Hepatic stellate cell (primary cell): ENCODE measurements around the gene SPRR4.
"Not testable (repeated sequence)": the region's sequence is repeated elsewhere in the genome, so short reads cannot be mapped to it uniquely, and the experiment has no call there.

Experiments used
- DNase-seq: peaks from one replicate; pipeline ENCODE4 v3.0.0; 2011; ENCODE audit warnings: low spot score

The SPRR4 gene

GRCh38 chr1:152967201-152967600 is 3.2 kb upstream of the SPRR4 start:
- DNase-seq, result no peak

GRCh38 chr1:152968248-152968647 is 2.2 kb upstream of the SPRR4 start:
- no peak for DNase-seq

GRCh38 chr1:152969036-152969435 is 1.4 kb upstream of the SPRR4 start:
- DNase-seq, result no peak

GRCh38 chr1:152972196-152972886 is 1.9 kb downstream of the SPRR4 start:
- DNase-seq, result no peak

- no peak for DNase-seq
These were observed 6.2 kb downstream of the SPRR4 start for GRCh38 chr1:152976688-152977087.

- no peak for DNase-seq
These were observed 7.2 kb downstream of the SPRR4 start for GRCh38 chr1:152977614-152978013.

- no peak for DNase-seq
These were observed 10.2 kb downstream of the SPRR4 start for GRCh38 chr1:152980676-152981075.

GRCh38 chr1:152981146-152981871 is 10.9 kb downstream of the SPRR4 start:
- no peak for DNase-seq

- DNase-seq, result no peak
These were observed 11.6 kb downstream of the SPRR4 start for GRCh38 chr1:152982076-152982475.

GRCh38 chr1:152983234-152983633 is 12.8 kb downstream of the SPRR4 start:
- no peak for DNase-seq

- DNase-seq, result no peak
These were observed 13.3 kb downstream of the SPRR4 start, which contains the start of gene SPRR1A for GRCh38 chr1:152983743-152984142. Gene SPRR1A, plus strand, starts transcription at chr1:152984081. Its CDS starts 1,150 bp downstream, at chr1:152985231.

GRCh38 chr1:152986578-152986977 is 16.1 kb downstream of the SPRR4 start:
- DNase-seq, result no peak

GRCh38 chr1:152993186-152993585 is 22.7 kb downstream of the SPRR4 start:
- no peak for DNase-seq

GRCh38 chr1:152995842-152996241 is 25.4 kb downstream of the SPRR4 start:
- no peak for DNase-seq

GRCh38 chr1:152996633-152997400 is 26.4 kb downstream of the SPRR4 start:
- no peak for DNase-seq

GRCh38 chr1:152997901-152998300 is 27.5 kb downstream of the SPRR4 start:
- no peak for DNase-seq

- no peak for DNase-seq
These were observed 28.0 kb downstream of the SPRR4 start for GRCh38 chr1:152998476-152998875.

GRCh38 chr1:152999818-153000217 is 29.4 kb downstream of the SPRR4 start:
- no peak for DNase-seq

- no peak for DNase-seq
These were observed 29.8 kb downstream of the SPRR4 start for GRCh38 chr1:153000294-153000693.

GRCh38 chr1:153001382-153001781 is 30.9 kb downstream of the SPRR4 start, which contains the start of gene SPRR3:
Gene SPRR3, plus strand, starts transcription at chr1:153001749. Its CDS starts 1,272 bp downstream, at chr1:153003021.
- DNase-seq, result no peak

GRCh38 chr1:153011235-153011758 is 40.8 kb downstream of the SPRR4 start:
- DNase-seq, result not testable (repeated sequence)

- not testable (repeated sequence) for DNase-seq
These were observed 51.4 kb downstream of the SPRR4 start for GRCh38 chr1:153021829-153022228.
